ENCODE data around the gene THSD7A.

THSD7A gene

DNA sequence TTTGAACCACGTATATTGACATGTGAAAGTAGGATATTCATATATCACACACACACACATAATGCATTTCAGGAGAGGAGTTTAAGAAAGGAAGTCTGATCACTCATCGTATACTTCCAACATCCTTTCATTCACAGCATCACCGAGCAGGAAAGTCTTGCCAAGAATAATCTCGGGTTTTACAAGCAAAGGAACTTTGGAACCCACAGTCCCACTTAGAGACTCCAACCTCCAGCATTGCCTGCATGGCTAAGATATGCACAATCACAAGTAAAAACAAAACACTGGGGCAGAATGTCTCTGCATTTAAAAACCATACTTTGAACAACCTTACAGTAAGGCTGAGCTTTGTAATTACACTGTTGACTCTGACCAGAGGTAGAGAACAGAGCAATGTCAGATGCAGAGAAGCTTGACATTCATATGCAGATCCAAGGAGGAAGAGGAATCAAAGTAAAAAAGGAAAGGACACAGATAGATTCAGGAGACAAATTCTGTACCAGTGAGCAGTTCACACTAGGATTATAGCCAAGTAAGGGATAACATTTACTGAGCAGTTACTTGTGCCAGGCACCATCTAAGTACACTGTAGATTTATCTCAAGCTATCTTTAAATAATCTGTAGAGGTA, 14.8 kb downstream of the THSD7A start:
- DNase-seq (ENCODE audit: low read depth), result no peak

DNA sequence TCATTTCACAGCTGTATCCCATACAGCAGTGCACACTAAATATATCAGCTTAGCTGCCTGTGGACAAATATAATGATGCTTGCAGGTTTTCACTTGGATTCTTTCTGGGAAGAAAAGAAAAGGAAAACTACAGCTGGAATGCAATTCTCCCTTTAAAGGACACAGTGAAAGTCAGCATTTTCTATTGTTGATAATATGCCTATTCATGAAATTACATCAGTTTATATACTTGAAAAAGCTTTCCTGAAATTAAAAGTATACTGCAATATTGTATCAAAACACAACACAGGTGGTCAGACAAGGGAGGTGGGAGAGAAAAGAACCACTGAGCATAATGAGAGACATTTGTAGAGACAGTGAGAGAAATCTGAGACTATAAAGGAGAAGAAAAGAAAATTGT, 20.3 kb downstream of the THSD7A start:
- DNase-seq (ENCODE audit: low read depth), result no peak

DNA sequence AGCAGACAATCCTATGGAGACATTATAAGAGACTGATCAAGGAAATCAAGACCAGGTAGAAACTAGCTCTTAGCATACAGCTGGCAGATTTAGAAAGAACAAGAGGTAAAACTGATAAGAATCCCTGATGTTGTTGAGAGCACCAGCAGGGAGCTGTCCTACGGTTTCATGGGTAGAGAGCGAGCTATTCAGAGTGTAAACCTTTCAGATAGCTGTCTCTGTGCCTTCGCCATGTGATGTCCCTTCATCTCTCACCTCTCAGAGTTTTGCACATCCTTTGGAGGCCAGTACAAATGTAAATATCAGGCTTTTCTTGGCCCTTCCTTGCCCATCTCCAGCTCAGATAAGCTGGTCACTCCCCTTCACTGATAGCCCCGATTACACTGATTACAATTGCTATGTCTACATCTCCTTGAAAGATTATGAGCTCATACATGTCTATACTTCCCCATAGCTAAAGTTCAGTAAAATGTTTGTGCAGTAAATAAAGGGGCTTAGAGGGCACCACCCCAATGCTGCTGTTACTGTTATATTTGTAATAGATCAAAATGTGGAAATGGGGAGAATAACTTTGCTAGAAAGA, 21.9 kb downstream of the THSD7A start:
- no peak for DNase-seq (ENCODE audit: low read depth)

DNA sequence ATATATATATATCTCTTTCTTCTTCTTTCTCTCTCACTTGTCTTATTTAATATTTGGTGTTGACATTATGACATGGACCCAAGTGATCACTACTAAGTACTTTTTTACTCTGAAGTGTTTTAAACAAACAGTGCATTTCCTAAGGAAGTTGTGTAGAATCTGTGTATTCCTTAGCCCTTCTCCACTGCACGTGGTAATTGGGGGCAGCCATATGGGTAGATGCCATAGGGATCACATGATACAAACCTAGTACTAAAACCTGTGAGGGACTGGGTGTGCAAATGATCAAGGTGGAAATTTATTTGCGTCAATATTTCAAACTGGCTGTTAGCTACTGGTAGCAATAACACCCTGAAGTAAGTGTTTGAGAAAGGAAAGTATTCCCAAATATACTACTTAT, 25.0 kb downstream of the THSD7A start:
- DNase-seq (ENCODE audit: low read depth), result no peak

DNA sequence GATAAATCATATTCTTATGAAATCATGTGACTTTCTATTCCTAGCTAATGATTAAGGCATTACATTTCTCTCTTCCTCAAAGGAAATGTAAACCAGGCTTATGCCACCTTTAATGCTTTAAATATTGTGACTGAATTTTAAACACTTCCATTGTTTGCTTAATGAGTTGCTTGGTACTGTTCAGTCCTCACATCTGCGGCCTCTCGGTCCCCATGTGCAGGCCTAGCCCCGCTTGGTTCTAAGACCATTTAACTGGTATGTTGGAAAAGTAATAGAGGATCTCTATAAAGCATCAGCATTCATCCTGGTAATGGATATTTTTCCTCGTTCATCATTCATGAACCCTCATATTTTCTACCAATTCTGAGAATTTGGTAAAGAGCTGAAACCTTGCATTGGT, 27.4 kb downstream of the THSD7A start:
- no peak for DNase-seq (ENCODE audit: low read depth)

DNA sequence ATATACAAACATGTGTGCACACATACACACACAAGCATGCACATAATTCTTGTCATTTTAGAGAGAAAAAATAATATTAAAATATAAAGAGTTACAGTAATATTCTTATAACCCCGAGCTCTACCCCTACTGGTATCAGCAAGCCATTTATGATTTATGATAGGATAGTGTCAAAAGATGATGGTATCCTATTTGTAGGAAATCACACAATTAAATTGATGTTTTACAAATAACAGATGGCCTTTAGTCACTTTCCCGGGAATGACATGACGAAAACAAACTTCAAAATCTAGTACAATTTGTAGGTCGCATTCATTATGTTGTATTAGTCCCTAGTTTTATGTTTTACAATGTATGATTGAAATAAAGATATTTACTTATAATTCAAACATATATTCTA, 36.8 kb downstream of the THSD7A start:
- DNase-seq (ENCODE audit: low read depth), result no peak

DNA sequence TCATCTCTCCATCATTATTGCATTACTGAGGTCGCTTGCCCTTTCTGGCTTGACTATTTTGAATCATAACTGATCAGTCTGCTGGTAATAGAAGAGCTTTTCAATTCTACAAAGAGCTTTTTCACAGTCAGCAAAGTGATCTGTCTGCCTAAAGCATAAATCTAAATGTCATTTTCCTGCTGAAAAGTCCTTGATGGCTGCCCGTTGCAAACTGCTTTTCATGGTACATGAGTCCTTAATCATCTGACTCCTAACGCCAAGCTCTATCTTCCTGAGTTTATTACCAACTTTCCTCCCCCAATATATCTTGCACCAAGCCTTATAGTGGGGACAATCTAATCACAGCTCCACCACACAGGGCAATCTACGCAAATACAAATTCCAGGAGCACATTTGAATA, 39.8 kb downstream of the THSD7A start:
- no peak for DNase-seq (ENCODE audit: low read depth)

DNA sequence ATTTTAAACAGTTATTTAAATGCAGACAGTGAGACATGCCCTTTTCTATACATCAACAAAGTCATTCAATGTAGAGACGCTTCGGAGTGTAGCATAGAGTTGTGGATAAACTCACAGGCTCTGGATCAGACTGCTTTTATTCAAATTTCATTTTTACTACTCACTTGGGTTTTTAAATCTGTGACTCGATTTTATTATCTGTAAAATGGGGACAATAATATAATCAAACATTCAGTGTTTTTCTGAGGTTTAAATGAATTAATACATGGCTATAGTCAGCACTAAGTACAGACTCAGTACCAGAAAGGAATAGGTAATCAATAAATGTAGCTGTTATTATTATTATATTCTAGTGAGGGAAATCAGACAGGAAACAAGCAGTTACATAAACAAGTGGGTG, 43.4 kb downstream of the THSD7A start:
- no peak for DNase-seq (ENCODE audit: low read depth)

DNA sequence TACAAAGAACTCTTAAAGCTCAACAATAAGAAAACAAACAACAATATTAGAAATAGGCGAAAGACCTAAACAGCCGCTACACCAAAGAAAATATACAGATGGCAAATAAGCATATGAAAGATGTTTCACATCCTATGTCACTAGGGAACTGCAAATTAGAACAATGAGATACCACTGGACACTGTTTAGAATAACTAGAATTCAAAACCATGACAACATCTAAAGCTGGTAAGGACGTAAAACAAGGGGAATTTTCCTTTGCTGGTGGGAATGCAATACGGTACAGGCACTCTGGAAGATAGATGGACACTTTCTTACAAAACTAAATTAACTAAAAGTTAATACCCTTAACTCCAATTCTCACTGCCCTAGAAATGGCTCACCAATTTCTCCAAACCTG, 44.5 kb downstream of the THSD7A start:
- no peak for DNase-seq (ENCODE audit: low read depth)

DNA sequence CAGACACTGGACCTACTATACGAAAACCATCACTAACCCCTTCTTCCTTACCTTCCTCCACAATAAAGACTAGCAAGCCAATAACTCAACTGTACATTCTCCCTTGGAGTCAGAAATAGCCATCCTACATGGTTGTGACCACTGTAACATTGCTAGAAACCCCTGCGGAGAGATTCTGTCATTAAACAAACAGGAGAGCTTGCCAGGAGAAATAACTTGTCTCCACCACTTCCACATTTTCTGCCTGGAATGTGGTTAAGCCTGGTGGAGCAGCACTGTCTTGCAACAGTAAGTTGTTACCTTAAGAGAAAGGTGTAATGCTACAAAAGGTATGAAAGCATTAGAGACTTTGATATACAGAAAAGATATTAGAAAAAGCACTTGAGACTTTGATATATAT, 45.8 kb downstream of the THSD7A start:
- no peak for DNase-seq (ENCODE audit: low read depth)

DNA sequence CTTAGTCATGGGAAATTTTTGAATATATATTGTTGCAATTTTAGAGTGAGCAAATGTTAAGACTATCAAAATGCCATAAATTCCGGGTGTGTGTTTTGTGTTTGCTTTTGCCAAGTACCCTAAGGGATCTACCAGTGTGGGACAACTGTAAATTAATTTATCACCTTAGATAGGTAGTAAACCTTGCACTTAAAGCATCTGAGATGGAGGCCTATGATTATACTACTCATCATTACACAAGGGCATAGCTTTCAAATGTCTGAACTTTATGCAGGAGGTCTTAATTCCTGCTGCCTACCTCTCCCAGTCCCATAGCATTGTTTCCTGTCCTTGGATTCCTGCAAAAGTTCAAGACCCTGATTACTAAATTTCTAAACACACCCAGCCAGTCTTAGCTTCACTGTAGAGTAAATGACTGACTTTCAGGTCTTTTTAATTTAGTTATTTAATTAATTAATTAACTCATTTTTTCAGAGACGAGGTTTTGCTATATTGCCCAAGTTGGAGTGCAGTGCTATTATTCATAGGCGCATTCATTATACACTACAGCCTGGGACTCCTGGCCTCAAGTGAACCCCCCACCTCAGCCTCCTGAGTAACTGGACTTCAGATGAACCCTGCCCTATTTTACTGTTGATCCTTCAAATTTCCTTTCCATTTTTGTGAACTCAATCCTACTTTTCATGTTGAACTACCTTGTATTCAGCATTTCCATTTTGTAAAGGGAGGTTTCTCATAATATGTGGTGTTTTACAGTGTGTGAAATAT, 47.0 kb downstream of the THSD7A start:
- DNase-seq (ENCODE audit: low read depth), result no peak

DNA sequence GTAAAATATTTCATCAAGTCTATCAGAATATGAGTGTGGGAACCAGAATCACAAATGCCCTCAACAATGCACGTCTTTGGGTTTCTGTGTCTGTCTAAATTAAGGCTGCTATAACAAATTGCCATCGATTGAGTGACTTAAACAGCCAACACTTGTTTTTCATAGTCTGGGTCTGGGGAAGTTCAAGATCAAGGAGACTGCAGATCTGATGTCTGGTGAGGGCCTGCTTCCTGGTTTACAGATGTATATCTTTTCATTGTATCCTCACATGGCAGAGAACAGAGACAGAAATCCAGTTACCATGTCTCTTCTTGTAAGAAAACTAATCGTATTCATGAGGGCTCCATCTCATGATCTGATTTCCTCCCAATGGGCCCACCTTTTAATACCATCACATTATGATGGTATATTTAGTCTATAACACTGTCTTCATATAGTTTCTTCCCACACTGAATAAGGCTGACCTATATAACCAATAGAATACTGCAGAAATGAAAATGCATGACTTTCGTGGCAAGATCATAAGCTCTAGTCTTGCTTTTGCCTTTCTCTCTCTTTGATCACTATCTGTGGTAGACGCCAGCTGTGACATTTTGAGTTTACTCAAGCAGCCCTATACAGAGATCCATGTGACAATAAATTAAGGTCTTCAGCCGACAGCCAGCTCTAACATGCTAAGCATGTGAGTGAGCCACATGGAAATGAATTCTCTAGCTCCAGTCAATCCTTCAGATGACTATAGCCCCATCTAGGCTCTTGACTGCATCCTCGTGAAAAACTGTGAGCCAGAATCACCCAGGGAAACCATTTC, 51.9 kb downstream of the THSD7A start:
- DNase-seq (ENCODE audit: low read depth), result no peak

DNA sequence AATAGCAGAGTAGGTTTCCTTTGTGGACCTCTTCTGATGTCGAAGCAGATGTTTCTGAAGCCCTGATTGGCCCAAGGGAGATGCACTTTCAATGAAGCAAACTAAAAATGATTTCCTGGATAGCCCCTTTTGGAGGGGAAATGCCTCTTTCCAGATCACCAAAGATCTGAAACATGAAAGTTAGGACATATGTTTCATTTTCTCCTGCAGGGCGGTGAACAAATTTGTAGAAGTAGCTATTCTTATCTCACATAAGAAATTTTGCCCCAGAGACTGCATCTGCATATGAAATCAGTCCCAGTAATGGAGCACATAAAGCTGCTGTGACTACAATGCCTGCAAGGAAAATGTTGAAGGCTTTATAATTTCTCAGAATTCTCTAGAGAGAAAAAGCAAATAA, 56.0 kb downstream of the THSD7A start:
- DNase-seq (ENCODE audit: low read depth), result no peak

DNA sequence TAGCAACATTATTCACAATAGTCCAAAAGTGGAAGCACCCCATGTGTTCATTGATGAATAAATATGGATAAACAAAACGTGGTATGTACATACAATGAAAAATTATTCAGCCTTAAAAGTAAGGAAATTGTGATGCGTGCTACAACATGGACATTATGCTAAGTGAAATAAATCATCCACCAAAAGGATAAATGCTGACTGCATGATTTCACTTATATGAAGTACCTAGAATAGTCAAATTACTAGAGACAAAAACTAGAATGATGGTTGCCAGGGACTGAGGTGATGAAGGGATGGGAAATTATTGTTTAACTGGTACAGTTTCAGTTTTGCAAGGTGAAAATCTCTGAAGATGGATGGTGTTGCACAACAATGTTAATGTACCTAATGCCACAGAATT, 56.6 kb downstream of the THSD7A start:
- no peak for DNase-seq (ENCODE audit: low read depth)

DNA sequence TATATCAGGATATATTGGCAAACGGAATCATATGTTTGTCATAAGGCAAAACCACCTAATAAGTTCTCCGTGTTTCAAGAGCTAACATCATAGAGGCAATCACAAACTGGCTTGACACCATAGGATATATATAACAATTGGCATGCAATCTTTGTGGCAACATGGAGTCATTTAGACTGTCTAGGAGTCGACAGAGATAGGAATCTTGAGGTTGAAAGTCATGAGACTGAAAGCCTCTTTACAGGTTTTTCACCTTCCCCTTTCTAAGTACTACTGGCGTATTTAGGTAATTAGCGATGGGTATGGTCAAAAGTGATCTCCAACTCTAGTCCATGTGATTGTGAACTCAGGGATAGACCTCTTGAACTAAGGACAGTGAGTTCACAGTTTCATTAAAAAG, 63.7 kb downstream of the THSD7A start:
- DNase-seq (ENCODE audit: low read depth), result no peak

DNA sequence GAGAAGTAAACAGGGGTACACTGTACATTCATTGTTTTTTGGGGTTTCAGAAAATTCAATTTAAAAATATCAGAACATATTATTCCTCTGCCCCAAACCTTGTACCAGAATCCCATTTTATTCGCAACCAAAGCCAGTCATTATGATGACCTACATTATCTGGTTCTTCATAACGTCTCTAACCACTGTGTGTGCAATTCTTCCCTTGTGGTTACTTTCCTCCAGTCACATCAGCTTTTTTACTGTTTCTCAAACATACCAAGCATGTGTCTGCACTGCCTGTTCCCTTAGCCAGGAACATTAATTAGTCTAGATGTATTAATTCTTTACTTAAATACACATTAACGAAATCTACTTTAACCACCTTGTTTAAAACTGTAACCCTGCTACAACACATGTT, 64.8 kb downstream of the THSD7A start:
- no peak for DNase-seq (ENCODE audit: low read depth)

DNA sequence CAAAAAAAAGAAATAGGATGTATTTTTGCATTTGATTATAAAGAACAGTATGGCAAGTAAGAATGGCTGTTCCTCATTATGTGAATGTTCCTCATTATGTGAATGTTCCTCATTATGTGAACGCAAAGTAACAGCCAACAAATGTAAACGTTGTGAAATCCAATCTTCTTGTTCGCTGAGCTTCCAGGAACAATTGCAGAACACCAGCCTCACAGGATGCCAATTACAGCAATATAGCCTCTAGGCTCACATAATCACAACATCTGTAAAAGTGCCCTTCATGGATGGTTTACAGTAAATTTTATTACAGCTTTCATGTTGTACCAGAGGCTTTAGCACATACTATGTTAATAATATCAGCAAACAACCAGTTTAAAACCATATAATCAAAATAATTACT, 71.6 kb downstream of the THSD7A start:
- no peak for DNase-seq (ENCODE audit: low read depth)

DNA sequence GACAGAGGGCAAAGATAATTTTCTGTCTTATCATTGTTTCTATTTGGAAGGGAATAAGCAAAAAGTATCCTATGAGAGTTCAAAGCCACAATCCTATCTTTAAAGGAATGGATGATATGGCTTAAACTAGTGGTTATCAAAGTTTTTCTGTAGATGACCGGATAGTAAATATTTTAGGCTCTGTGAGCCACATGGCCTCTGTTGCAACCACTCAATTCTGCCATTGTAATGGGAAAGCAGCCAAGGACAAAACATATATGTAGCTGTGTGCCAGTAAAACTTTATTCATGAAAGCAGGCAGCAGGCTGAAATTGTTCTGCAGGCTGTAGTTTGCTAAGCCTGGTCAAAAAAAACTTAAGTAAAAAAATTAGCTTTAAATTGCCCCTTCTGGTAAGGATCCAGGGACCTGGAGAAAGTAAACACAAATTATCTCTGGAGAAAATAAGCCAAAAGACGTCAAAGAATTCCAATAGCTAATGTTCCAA, 73.3 kb downstream of the THSD7A start:
- DNase-seq (ENCODE audit: low read depth), result no peak

DNA sequence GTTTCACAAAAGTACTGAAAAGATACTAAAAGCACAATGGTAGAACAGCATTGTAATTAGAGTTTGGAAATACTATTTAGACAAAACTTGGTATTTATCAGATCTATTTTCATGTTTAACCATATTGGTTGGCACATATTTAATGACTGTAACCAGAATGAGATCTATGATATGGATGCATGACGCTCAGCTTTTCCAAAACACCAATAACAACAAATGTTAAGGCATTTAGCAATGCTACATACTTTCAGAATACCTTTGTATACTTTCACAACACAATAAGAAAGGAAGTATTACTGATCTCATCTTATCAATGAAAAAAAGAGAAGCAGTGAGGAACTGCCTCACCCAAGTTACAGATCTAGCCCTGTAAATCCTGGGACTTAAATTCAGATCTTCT, 74.8 kb downstream of the THSD7A start:
- DNase-seq (ENCODE audit: low read depth), result no peak

DNA sequence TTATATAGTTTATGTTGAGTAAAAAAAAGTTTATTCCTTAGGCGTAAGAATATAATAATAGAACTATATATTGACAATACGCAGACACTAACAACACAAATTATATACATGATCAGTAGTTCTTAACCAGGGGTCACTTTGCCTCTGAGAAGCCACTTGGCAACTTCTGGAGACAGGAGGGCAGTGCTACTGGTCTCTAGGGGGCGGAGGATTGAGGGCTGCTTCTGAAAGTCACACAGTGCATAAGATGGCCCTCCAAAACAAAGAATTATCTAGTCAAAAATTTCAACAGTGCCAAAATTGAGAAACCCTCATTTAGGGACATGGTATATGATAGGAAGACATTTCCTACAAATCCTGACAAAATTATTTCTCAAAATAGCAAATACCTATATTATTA, 77.1 kb downstream of the THSD7A start:
- DNase-seq (ENCODE audit: low read depth), result no peak

DNA sequence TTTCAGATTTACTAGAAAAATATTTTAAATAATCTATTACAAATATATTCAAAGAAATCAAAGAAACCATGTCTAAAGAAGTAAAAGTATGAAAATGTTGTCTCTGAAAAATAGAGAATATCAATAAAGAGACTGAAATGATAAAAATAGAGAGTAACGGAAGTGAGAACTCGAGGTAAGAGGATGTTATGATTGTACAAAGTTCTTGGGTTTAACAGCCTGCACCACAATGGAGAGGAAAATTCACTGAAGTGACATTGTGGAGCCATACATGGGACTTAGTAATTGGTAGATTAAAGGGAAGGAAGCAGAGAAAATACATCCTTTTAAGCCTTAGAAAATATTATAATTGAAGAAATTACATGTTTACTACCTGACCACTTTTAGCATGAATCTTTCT, 77.9 kb downstream of the THSD7A start:
- no peak for DNase-seq (ENCODE audit: low read depth)

DNA sequence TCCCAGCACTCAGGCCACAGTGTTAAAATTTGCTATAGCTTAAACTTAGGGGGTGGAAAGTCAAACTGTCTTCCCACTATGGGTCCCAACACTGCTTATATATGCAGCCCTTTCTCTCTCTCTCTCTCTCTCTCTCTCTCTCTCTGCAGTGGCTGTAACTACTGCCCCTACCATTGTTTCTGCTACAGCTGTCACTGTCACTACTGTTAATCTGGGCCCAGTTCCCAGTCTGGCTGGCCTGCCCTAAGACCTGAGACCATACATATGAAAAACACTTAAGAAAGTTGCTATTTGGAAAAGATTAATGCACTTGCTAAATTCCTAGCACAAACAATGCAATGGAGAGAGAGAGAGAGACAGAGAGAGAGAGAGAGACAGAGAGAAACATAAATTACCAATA, 78.6 kb downstream of the THSD7A start:
- DNase-seq (ENCODE audit: low read depth), result no peak

Measured in EH (cell line).